Gastrocnemius medialis (tissue), 4 donors: ENCODE data around the gene DBH. TPM values are rescaled to one million over a fixed set of nuclear protein-coding genes. Genes with fewer than 3 reads are reported as not detected.

Source experiments
- ATAC-seq, 2 donors: fragments of 150-250 bp; one replicate each; pipeline ENCODE4 v1.9.1; 2016
- DNase-seq, 2 donors: peaks; one replicate each; pipeline ENCODE4 v3.0.0-alpha.2; 2019
- H3K27ac ChIP-seq, 4 donors: fragments of 200-600 bp; sonication (generic); 1 replicate in 1 of 4; 2 replicates in 3 of 4; pipeline ENCODE4 v1.5.1; 2016 to 2018; ENCODE audit warnings: mild to moderate bottlenecking in 2 of 4, moderate library complexity in 1 of 4
- H3K27me3 ChIP-seq, 3 donors: fragments of 200-600 bp; sonication (generic) in 2 of 3; 1 replicate in 1 of 3; 2 replicates in 2 of 3; pipeline versions ENCODE4 v1.5.1 to v1.6.0; 2016 to 2019; ENCODE audit warnings: mild to moderate bottlenecking in 1 of 3, moderate library complexity in 1 of 3
- H3K36me3 ChIP-seq, 2 donors: fragments of 200-600 bp; sonication (generic) in 1 of 2; one replicate each; pipeline ENCODE4 v1.5.1; 2017 to 2018
- H3K4me1 ChIP-seq, 2 donors: fragments of 200-600 bp; sonication (generic) in 1 of 2; one replicate each; pipeline ENCODE4 v1.5.1; 2016 to 2017; ENCODE audit warnings: mild to moderate bottlenecking in 2 of 2
- H3K4me3 ChIP-seq, 4 donors: fragments of 200-600 bp; sonication (generic) in 3 of 4; 1 replicate in 1 of 4; 2 replicates in 3 of 4; pipeline ENCODE4 v1.5.1; 2016 to 2019; ENCODE audit warnings: mild to moderate bottlenecking in 2 of 4
- H3K9me3 ChIP-seq, 3 donors: fragments of 200-600 bp; sonication (generic) in 2 of 3; 1 replicate in 1 of 3; 2 replicates in 2 of 3; pipeline ENCODE4 v1.5.1; 2016 to 2019
- POLR2A ChIP-seq, 2 donors: fragments of 450-650 bp; IDR thresholded peaks; one replicate each; pipeline ENCODE4 v1.6.1; 2017; ENCODE audit warnings: antibody characterized with exemption in 2 of 2, mild to moderate bottlenecking in 2 of 2, moderate library complexity in 2 of 2
- in situ Hi-C, 4 donors: fragments of 200-750 bp; cut with MboI; loops; one replicate each; pipeline versions ENCODE4 v1.15.0 to v1.8.0; 2017; ENCODE audit warnings: low sequenced_read_pairs in 4 of 4
- intact Hi-C: fragments of 100-400 bp; cut with DNase I; formaldehyde crosslinking; loops from one replicate; pipeline ENCODE4 v1.15.1; 2023; ENCODE audit warnings: low total_unique reads
- total RNA-seq, 4 donors: library from RNA; depleted of rRNA; stranded (reverse); fragments of >200 nt; gene quantifications; one replicate each; pipeline versions ENCODE4 v1.1.0 to v1.2.3, GENCODE V29; 2016
- TF ChIP-seq, protein P1 (sequence below), 5 experiments: fragments of 450-650 bp in 3 of 5; fragments of 200-600 bp in 2 of 5; sonication (generic) in 2 of 5; IDR thresholded peaks in 4 of 5; conservative IDR thresholded peaks in 1 of 5; 1 replicate in 4 of 5; 2 replicates in 1 of 5; pipeline ENCODE4 v1.5.1; 2016 to 2019; ENCODE audit warnings: antibody characterized with exemption in 5 of 5, mild to moderate bottlenecking in 3 of 5, moderate library complexity in 3 of 5

The DBH gene
- total RNA-seq, 4 donors from 2014 or later: not detected

DNA sequence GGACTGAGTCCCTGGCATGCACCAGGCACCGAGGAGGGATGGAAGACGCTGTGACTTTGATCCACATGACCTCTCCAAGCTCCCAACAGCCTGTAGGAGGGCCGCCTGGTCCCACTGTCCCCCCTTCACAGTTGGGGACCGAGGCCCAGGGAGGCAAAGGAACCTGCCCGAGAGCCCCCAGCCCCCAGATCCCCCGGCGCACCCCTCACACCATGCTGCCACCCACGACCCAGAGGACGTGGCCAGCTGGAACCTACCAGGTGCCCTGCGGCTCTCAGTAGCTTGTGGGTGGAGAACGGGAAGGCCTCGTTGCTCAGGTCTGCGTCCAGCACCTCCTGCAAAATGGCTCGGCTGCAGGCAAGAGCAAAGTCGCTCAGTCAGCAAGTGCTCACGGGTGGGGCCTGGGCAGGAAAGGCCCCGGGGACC is 48.8 kb downstream of the DBH start:
- intact Hi-C loops (no loop called here), in situ Hi-C loops (no loop called here)
- H3K4me1 ChIP-seq: no peaks in the 10 kb centered on the region
- TF ChIP-seq, protein P1, sequence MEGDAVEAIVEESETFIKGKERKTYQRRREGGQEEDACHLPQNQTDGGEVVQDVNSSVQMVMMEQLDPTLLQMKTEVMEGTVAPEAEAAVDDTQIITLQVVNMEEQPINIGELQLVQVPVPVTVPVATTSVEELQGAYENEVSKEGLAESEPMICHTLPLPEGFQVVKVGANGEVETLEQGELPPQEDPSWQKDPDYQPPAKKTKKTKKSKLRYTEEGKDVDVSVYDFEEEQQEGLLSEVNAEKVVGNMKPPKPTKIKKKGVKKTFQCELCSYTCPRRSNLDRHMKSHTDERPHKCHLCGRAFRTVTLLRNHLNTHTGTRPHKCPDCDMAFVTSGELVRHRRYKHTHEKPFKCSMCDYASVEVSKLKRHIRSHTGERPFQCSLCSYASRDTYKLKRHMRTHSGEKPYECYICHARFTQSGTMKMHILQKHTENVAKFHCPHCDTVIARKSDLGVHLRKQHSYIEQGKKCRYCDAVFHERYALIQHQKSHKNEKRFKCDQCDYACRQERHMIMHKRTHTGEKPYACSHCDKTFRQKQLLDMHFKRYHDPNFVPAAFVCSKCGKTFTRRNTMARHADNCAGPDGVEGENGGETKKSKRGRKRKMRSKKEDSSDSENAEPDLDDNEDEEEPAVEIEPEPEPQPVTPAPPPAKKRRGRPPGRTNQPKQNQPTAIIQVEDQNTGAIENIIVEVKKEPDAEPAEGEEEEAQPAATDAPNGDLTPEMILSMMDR (IDR thresholded peaks at IDR 0.05 in 4 of 5, conservative IDR thresholded peaks at IDR 0.05 in 1 of 5): no peak
- no peak for TF ChIP-seq POLR2A (IDR thresholded peaks at IDR 0.05)
- no peak overlapping the region for H3K27ac ChIP-seq
- H3K9me3 ChIP-seq: no peaks in the 10 kb centered on the region
- H3K36me3 ChIP-seq: no peaks in the 10 kb centered on the region
- no peaks in the 10 kb centered on the region for H3K27me3 ChIP-seq
- no peak overlapping the region for H3K4me3 ChIP-seq
- ATAC-seq: no peak
- no peak for DNase-seq

DNA sequence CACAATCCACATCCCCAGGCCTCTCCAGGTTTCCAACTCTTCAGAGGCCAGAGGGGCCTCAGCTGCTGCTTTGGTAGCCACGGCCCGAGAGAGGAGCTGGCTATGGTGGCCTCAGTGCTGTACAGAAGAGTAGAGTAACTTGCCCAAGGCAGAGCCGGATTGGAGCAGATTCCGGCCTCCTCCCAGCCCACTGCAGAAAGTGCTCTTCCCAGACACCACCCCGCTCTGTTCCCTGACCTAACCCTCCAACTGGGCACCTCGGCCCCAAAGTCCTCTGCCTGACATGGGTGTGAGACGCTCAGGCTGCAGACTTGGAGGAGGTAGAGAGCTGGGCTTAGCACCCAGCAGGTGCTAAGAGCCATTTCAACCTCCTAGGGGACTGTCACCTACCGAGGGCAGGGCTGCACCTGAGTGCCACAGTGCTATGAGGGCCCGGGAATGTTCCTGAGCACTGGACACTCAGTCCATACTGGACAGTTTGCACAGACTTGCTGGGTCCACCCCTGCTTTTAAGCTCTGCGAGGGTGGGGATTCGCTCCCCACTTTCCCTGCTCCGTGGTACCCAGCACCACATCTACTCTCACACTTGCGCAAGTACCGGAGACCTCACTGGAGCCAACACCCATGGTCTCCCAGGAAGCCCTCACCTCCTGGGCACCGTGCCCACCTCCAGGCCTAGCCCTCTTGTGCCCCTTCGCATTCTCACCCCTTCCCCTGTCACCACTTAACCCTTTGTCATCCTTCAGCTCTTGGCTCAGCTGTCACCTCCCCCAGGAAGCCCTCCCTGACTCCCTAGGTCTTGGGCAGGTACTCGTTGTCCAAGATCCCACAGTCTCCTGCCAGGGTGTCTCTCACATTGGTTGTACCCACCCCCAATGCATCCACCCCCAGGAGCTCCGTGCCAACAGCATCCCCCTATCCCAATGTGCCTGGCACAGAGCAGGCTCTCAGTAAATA is 49.8 kb downstream of the DBH start:
- H3K27me3 ChIP-seq: no peaks in the 10 kb centered on the region
- ATAC-seq: no peak
- H3K9me3 ChIP-seq: no peaks in the 10 kb centered on the region
- no peaks in the 10 kb centered on the region for H3K4me1 ChIP-seq
- TF ChIP-seq, protein P1 (IDR thresholded peaks at IDR 0.05 in 4 of 5, conservative IDR thresholded peaks at IDR 0.05 in 1 of 5): no peak
- TF ChIP-seq POLR2A (IDR thresholded peaks at IDR 0.05): no peak
- no peak for DNase-seq
- no peak overlapping the region for H3K4me3 ChIP-seq
- intact Hi-C loops (no loop called here), in situ Hi-C loops (no loop called here)
- H3K27ac ChIP-seq: no peak overlapping the region
- H3K36me3 ChIP-seq: no peaks in the 10 kb centered on the region

DNA sequence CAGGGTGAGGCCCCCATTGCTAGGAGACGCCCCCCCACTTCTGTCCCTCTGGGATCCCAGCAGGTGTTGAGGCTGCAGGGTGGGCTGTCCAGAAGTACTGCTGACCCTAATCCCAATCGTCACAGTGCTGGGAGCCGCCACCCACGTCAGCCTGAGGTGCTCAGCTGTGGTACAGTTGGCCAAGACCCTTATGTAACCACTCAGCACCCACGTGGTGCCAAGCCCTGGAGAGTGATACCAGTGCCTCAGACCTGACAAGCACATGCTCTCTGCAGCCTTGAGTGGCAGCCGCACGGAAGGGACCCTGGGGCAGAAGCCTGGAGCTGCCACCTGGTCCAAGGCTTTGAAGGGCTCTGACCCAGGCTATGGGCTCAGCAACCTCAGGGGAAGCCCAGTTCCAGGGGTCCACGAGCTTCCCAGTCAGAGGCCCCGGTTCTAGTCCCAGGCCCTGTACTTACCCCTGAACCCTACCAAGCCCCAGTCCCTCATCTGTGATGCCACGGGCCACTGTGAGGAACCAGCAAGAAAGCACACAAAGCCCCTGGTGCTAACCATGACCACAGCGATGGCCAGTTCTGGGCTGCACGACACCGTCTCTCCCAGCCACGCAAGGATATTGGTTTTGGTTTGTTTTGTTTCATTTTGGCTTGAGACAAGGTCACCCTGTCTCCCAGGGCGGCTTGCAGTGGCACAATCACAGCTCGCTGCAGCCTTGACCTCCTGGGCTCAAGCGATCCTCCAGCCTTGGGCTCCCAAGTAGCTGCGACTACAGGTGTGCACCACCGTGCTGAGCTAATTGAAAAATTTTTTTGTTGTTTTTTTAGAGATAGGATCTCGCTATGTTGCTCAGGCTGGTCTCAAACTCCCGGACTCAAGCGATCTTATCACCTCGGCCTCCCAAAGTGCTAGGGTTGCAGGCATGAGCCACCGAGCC is 50.7 kb downstream of the DBH start:
- TF ChIP-seq, protein P1 (IDR thresholded peaks at IDR 0.05 in 4 of 5, conservative IDR thresholded peaks at IDR 0.05 in 1 of 5): no peak
- no peak for TF ChIP-seq POLR2A (IDR thresholded peaks at IDR 0.05)
- intact Hi-C loops: no loop called here
- no peaks in the 10 kb centered on the region for H3K36me3 ChIP-seq
- H3K4me1 ChIP-seq: no peaks in the 10 kb centered on the region
- in situ Hi-C loops: no loop called here
- no peak overlapping the region for H3K27ac ChIP-seq
- no peak for DNase-seq
- ATAC-seq: no peak
- H3K9me3 ChIP-seq: no peaks in the 10 kb centered on the region
- H3K27me3 ChIP-seq: no peaks in the 10 kb centered on the region
- H3K4me3 ChIP-seq: no peak overlapping the region

DNA sequence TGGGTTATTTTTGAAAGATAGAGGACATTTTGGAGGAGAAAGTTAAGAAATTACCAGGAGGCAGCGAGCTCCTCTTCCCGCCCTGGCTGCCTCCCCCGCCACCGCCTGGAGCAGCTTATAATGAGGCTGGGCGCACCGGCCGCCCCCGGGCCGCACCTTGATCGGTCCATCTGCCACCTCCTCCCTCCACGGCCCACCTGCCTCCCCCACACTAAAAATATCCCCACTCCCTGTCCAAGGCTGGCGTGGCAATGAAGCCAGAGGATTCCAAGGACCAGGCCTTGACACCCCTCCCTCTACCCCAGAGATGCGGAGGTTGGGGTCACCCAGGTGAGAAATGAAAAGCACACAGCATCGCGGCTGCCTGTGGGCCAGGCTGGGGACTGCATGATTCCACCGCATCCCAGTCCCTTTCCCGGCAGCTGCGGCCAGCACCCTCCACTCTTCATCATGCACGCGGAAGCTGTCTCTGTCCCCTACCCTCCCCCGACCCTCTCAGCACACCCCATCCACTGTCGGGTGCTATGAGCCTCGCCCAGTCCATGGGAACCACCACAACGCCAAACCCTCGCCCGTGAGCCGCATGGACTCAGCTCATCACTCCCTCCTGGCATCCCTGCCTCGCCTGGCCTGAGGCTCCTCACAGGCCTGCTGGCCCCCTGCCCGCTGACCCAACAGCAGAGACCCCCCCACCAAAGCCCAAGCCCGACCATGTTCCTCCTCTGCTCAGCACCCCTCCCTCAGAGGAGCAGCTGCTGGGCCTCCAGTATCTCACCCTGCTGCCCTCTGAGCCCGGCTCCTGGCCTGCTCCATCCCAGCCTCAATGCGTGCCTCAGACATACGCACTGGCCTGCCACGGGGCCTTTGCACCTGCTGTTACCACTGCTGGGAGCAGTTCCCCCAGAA is 51.9 kb downstream of the DBH start:
- in situ Hi-C loops (no loop called here), intact Hi-C loops (no loop called here)
- Histone ChIP-seq H3K27me3 (no peaks in the 10 kb centered on the region), H3K36me3 (no peaks in the 10 kb centered on the region), H3K4me3 (no peak overlapping the region), H3K9me3 (no peaks in the 10 kb centered on the region), H3K27ac (no peak overlapping the region), H3K4me1 (no peaks in the 10 kb centered on the region)
- DNase-seq (no peak), ATAC-seq (no peak)
- TF ChIP-seq, protein P1 (IDR thresholded peaks at IDR 0.05 in 4 of 5, conservative IDR thresholded peaks at IDR 0.05 in 1 of 5): no peak
- TF ChIP-seq POLR2A (IDR thresholded peaks at IDR 0.05): no peak
